ENCODE data around the gene GOLGA6L26.
"Not testable (repeated sequence)": the region's sequence is repeated elsewhere in the genome, so short reads cannot be mapped to it uniquely, and the experiment has no call there.

GRCh38 chr15:23371134-23371533, 37.1 kb upstream of the GOLGA6L26 start:
- TF ChIP-seq POLR2A (IDR thresholded peaks at IDR 0.05; ENCODE audit: borderline replicate concordance, extremely low read depth, insufficient read depth, insufficient read length); RAD21 (IDR thresholded peaks at IDR 0.05; ENCODE audit: low read depth); POLR2AphosphoS5 (IDR thresholded peaks at IDR 0.05; ENCODE audit: low read depth, low read length); SIN3A (IDR thresholded peaks at IDR 0.05; ENCODE audit: low read depth); SP1 (IDR thresholded peaks at IDR 0.05; ENCODE audit: low read depth); EZH2phosphoT487 (IDR thresholded peaks at IDR 0.05; ENCODE audit: borderline replicate concordance): not testable (repeated sequence)
- TF ChIP-seq, protein P1, sequence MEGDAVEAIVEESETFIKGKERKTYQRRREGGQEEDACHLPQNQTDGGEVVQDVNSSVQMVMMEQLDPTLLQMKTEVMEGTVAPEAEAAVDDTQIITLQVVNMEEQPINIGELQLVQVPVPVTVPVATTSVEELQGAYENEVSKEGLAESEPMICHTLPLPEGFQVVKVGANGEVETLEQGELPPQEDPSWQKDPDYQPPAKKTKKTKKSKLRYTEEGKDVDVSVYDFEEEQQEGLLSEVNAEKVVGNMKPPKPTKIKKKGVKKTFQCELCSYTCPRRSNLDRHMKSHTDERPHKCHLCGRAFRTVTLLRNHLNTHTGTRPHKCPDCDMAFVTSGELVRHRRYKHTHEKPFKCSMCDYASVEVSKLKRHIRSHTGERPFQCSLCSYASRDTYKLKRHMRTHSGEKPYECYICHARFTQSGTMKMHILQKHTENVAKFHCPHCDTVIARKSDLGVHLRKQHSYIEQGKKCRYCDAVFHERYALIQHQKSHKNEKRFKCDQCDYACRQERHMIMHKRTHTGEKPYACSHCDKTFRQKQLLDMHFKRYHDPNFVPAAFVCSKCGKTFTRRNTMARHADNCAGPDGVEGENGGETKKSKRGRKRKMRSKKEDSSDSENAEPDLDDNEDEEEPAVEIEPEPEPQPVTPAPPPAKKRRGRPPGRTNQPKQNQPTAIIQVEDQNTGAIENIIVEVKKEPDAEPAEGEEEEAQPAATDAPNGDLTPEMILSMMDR (IDR thresholded peaks at IDR 0.05 in 2 of 3, conservative IDR thresholded peaks at IDR 0.05 in 1 of 3; ENCODE audit: borderline replicate concordance in 1 of 3, insufficient read depth in 1 of 3, low read depth in 2 of 3, low read length in 2 of 3): not testable (repeated sequence)
- TF ChIP-seq, protein P2, sequence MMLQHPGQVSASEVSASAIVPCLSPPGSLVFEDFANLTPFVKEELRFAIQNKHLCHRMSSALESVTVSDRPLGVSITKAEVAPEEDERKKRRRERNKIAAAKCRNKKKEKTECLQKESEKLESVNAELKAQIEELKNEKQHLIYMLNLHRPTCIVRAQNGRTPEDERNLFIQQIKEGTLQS (IDR thresholded peaks at IDR 0.05): not testable (repeated sequence)

All from HCT116 (cell line).